GM19463 (cell line): ENCODE measurements around the gene SHPK.
"Not testable (repeated sequence)": the region's sequence is repeated elsewhere in the genome, so short reads cannot be mapped to it uniquely, and the experiment has no call there.

Experiments
- ATAC-seq: cut with Tn5 transposase; IDR thresholded peaks from one replicate; pipeline ENCODE4 v1.9.1; 2021; ENCODE audit warnings: mild to moderate bottlenecking, moderate library complexity; ENCODE audit not compliant: unreplicated experiment

Gene SHPK

GRCh38 chr17:3594051-3594800 is 41.8 kb downstream of the SHPK start:
- ATAC-seq: no peak

GRCh38 chr17:3593384-3593783 is 42.7 kb downstream of the SHPK start:
- ATAC-seq: no peak

GRCh38 chr17:3592216-3592860 is 43.7 kb downstream of the SHPK start:
- no peak for ATAC-seq

GRCh38 chr17:3590768-3591167 is 45.3 kb downstream of the SHPK start:
- no peak for ATAC-seq

GRCh38 chr17:3590231-3590630 is 45.8 kb downstream of the SHPK start:
- no peak for ATAC-seq

- no peak for ATAC-seq
Measured at GRCh38 chr17:3589784-3590183, 46.3 kb downstream of the SHPK start.

- ATAC-seq: no peak
Measured at GRCh38 chr17:3585826-3586225, 50.2 kb downstream of the SHPK start.

- ATAC-seq: no peak
Measured at GRCh38 chr17:3583456-3583855, 52.6 kb downstream of the SHPK start.

- ATAC-seq: no peak
Measured at GRCh38 chr17:3582915-3583314, 53.1 kb downstream of the SHPK start.

- ATAC-seq: not testable (repeated sequence)
Measured at GRCh38 chr17:3578667-3579066, 57.4 kb downstream of the SHPK start.

GRCh38 chr17:3576970-3577369 is 59.1 kb downstream of the SHPK start:
- no peak for ATAC-seq

GRCh38 chr17:3575511-3575910 is 60.5 kb downstream of the SHPK start:
- no peak for ATAC-seq

GRCh38 chr17:3574231-3574630 is 61.8 kb downstream of the SHPK start:
- no peak for ATAC-seq

GRCh38 chr17:3573246-3574100 is 62.6 kb downstream of the SHPK start:
- ATAC-seq: no peak

- ATAC-seq: no peak
Measured at GRCh38 chr17:3572231-3572630, 63.8 kb downstream of the SHPK start.

GRCh38 chr17:3571043-3571900 is 64.8 kb downstream of the SHPK start:
- ATAC-seq: no peak

GRCh38 chr17:3569534-3570137 is 66.4 kb downstream of the SHPK start:
- no peak for ATAC-seq

GRCh38 chr17:3566551-3566950 is 69.5 kb downstream of the SHPK start:
- no peak for ATAC-seq

- no peak for ATAC-seq
Measured at GRCh38 chr17:3565143-3565542, 70.9 kb downstream of the SHPK start.

- not testable (repeated sequence) for ATAC-seq
Measured at GRCh38 chr17:3564241-3564640, 71.8 kb downstream of the SHPK start.
